ENCODE measurements around the gene FYN.

The FYN gene

DNA sequence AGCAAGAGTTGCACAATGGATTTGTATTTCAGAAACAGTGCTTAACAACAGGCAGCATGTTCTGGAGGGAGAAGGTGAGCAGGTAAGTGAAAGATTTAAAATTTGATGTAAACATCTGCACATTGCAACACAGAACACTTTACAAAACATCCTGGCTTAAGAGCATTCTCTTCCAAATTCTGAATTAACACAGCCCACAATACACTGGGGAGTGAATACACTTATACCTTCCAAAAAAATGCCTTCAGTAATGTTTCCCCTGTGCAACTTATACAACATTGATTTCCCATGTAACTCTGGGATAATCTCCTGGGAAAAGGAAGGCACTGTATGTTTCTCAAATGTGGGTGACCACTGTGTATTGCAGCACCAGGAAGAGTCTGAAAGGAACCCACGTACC is 127.6 kb downstream of the FYN start:
- DNase-seq, result no peak

DNA sequence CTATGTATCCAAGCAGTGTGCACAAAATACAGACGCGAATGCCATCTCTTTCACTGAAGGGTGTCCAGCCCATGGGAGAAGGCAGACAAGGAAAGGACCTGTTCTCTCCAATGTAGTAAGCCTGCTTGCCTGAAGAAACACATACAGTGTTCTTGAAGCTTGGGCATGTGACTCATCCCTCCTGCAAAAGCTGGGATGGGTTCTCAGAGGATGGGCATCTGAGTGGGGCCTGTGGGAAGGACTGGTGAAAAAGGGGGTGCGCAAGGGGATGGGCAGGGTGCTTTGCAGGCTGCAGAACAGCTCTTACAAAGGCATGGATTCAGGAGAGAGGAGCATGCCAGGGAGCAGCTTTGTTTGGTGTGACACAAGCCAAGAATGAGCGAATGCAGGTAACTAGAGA is 128.1 kb downstream of the FYN start:
- DNase-seq, result no peak

- DNase-seq, result no peak
Observed at GRCh38 chr6:111743862-111744692, 129.2 kb downstream of the FYN start.

DNA sequence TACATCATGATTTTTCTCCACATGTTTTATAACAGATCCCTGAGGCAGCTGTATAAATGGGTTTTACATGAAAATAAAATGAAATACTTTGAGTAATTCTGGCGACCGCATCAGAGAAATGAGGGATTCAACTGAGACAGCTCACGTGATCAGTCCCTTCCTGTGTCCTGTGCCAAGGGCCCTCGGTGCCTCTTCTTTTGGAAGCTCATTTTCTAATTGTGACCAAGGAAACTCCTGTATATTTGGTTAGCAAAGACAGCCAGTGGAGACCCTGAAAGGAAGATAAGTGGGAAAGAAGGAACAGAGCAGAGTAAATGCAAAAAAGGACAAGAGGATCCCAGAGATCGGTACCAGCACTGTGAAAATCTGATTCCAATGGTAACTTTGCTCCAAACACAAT is 129.9 kb downstream of the FYN start:
- DNase-seq, result no peak

DNA sequence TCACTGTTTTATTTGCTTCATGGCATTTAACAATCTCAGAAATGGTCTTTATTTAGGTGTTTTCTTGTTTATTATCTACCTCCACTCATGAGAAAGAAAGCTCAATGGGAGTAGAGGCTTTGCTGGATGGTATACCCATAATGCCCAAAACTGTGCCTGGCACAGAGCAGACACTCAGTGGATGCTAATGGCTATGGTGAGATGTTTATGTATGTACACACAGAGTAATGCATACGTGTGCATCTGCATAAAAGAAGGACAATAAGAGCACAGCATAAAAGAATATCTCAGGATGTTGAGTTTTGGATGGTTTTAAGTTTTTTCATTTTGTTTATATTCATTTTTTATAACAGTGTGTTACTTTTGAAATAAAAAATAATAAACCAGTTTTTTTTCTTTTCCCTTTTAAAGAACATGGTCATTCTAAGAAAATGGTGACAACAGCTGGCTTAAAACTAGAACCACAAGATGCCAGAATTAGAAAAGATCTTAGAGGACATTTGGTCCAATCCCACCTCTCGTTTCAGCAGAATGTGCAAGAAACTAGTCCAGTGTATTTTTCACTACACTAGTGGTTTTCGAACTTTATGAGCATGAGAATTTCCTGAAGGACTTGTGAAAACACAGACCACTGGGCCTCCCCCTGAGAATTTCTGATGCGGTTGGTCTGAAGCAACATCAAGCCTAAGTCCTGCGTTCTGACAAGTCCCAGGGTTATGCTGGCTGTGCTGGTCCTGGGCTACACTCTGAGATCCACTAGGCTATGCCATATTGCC is 131.9 kb downstream of the FYN start:
- no peak for DNase-seq

DNA sequence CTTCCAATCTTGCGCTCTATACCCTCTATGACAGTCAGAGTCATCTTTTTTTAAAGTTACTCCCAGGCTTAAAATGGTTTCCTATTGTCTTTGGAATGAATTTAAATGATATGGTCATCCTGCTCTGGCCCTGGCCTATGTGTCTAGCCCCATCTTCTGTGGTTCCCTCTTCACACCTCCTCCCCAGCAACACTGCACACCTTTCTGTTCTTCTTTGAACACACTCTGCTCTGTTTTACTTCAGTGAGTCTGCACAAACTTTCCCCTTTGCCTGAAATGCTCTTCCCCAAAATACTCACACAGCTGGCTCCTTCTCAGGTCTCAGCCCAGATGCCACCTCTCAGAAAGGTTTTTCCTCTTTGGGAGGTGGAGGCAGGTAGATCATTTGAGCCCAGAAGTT is 132.7 kb downstream of the FYN start:
- DNase-seq, result no peak

DNA sequence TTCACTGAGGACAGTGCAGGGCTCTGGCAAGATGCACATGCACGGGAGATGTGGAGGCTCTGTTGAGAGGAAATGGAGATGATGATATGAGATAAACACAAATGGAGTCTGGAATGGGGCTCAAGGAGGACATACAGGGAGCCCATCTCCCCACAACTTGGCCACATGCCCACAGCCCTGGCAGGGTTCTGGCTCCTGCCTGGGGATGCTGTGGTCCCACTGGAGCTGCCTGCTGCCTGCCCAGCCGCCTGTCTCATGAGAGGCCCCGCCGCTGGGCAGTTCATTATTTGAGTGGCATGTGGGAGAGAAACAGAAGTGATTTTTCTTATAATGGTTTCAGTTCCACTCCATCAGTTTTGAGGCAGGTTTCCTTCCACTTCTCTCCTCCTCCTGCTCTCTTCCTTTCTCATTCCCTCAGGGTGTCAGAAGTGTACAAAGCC is 134.0 kb downstream of the FYN start:
- DNase-seq, result no peak

- DNase-seq, result no peak
Observed at GRCh38 chr6:111738631-111739030, 134.6 kb downstream of the FYN start.

GRCh38 chr6:111738156-111738555 is 135.1 kb downstream of the FYN start:
- no peak for DNase-seq

DNA sequence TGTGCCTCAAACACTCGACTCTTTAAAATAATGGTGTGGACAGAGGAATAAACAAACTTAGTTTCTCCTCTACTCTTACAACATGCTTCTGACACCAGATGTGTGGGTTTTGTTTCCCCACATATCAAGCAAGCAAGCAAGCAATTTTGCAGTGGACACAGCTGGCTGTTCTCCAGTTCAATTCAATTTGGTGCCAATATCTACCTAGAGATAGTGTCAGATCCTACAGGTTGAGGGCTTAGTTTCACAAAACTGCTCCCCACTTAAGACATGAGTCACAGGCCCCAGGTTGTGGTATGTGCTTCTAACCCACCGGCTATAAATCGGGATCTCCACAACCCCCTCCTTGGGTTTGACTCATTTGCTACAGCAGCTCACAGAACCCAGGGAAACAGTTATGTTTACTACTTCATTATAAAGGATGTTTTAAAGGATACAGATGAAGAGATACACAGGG is 136.2 kb downstream of the FYN start:
- DNase-seq, result no peak

DNA sequence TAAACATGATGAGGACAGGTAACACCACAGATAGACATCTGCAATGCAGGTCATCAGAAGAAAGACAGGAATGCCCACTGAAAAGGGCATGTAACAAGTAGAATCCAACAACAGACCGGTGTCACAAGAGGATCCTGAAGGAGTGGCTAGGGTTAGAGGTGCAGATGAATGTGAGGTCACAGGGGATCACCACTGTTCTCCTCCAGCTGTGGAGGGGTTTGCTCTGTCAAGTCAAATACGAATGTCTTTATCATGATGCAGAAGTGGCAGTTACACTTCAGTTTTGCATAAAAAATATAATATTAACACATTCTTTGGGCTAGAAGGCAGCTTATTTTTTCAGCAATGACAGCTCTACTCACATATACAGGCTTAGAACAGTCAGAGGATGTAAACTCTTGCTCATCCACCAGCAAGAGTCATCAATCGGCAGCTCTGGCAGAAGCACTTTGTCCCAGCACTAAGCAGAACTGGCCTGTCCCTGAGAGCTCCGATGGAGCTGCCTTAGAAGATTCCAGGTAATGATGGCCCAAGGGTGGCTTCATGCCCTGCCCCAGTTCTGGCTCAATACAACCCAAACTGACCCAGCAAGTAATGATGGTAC is 137.1 kb downstream of the FYN start:
- DNase-seq, result no peak

- DNase-seq, result no peak
Observed at GRCh38 chr6:111734068-111735061, 138.9 kb downstream of the FYN start.

DNA sequence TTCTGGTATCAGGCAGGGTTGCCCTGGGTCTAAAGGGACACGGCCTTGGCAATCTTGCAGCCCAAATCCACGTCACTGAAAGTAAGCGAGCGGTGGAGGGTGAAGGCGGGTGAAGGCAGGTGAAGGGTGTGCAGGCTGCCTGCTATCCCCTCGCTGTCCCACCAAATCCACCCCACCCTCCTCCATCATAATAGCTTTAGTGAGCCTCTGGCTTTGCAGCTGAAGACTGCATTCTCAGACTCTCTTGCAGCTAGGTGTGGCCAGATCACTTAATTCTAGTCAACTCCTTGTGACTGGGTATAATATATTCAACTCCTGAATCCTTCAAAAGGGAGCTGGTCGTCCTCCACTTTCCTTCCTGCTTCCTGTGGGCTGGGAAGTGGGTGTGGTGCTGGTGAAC is 140.9 kb downstream of the FYN start:
- DNase-seq, result no peak

DNA sequence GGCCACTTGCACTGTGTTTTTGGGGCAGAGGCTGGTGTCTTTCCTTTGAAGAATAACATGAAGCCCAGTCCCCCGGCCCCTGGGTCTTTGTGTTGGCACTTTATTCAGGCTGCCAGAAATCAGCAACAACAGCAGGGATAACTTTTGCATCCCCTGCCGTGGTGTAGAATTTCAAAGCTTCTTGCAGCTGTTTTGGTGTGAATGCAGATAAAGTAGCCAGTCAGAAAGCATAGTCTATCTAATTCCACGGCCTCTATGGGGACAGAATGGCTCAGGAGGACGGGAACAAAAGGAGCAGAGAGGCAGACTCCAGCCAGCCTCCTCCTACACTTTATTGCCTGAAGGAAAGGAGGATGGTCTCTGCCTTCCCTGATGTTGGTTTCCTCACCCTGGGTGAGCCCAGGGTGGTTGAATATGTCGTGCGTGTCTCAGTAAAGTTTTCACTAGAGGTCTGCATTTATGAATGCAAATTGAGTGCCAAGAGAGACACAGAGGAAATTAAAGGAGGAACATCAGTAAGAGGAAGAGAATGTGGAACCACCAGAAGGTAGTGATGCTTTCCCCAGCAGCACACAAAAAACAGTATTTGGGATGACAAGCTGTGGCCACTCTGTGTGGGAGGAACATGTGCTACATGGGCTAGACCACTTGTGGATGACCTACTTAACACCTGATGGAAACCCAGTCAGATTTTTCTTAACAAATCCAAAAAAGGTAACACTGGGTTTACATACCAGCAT is 141.6 kb downstream of the FYN start:
- DNase-seq, result no peak

GRCh38 chr6:111730864-111731263 is 142.4 kb downstream of the FYN start:
- DNase-seq, result no peak

DNA sequence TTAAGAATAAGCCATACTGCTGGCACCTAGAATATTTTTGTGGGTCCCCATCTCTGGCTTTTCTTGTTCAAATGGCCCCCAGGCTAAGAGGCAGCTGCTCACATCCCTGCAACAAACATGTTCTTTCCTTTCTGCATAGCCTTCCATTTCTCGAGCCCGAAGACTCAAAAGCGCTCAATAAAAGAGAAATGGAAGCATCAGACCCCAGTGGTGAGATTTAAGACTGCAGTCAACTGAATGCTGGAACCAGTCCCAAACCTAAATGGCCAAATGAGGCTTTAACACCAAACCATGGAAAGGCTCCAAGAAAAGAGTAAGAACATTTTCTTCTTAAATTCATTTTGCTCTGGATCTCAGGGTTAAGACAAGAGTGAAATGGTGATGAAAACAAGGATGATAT is 145.4 kb downstream of the FYN start:
- DNase-seq, result no peak

DNA sequence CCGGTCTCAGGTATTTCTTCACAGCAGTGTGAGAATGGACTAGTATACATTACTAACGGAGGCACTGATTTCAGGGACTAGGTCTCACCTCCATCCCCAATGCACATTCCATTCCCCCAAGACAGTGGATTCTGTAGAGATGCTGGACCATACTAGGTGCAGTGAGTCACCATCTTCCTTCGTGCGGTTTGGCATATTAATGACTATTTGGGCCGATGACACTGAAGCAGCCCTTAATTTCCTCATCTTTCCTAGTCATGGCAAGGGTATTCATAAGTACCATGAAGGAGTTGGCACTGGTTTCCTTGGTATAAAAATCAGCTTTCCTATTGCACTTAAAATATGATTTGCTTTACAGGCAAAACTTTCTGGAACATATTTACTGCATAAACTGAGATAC is 146.2 kb downstream of the FYN start:
- no peak for DNase-seq

DNA sequence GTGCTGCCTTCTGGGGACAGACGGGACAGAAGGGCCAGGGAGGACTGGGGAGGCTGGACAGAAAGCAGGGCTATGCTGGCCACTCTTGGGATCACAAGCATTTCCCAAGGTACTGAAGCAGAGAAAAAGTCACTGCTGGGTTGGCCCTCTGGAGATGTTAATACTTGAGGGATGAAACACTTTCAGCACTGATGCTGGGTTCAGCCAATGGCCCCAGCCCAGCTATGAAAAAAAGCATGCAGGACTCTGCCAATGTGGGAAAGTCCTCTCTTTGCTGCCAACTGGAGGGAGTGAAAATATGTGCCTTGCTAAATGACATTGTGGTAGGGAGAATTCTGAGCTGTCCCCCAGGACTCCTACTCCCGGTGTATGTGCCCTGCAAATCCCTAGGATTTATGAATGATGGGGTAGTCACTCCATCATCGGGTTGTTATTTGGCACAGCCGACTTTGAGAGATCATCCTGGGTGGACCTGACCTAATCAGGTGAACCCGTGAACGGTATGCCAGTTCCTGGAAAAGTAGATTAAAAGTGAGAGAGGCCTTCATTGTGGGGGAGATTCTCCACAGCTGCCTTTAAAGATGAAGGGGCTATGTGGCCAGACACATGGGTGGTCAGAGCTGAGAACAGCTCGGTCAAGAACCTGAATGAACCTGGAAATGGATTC is 147.7 kb downstream of the FYN start:
- no peak for DNase-seq

DNA sequence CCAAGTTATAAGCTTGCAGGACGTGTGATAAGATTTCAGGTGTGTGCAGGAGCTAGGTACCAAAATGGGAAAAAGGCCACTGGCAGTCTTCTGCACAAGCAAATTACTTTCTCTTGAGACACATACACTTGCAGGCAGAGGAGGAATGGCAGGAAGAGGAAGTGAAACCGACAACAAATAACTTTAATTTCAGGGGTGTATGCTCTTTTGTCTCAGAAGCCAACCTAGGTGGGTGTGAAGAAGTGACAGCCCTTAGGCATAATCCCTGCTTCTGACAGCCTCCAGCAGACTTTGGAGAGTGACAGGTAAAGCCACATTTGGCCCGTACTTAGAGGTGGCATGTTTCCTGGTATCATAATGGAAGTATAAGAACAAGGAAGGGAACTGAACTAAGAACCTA is 148.7 kb downstream of the FYN start:
- DNase-seq, result no peak

DNA sequence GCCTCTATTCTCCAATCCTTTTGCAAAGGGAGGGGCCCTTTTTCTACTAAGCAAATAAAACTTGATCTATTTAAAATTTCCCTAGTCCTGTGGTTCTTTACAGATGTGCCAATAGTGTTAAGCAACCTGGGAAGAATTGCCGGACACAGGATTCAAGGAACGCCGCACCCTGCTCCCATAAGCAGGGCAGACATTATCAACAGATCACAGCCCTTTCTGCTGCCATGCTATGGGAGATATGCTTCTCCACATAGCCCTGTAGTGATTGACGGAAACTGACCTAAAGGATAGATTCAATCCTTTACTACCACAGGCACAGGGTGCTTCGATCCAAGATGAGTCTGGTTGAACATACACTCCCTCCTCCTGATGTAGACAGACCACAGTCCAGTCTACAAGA is 149.2 kb downstream of the FYN start:
- no peak for DNase-seq

GRCh38 chr6:111723412-111723970 is 149.8 kb downstream of the FYN start:
- DNase-seq, result no peak

Measured in islet precursor cell (in vitro differentiated cells).